Ishikawa (cell line): ENCODE data around the gene CLDN3.

ENCODE experiments used
- CEBPB ChIP-seq: IDR thresholded peaks from 2 replicates; pipeline ENCODE4 v1.6.1; 2012
- CREB1 ChIP-seq: IDR thresholded peaks from 2 replicates; pipeline ENCODE4 v1.6.1; 2012; ENCODE audit warnings: low read depth
- EGR1 ChIP-seq: IDR thresholded peaks from 2 replicates; pipeline ENCODE4 v1.6.1; 2012
- EP300 ChIP-seq: IDR thresholded peaks from 2 replicates; pipeline ENCODE4 v1.6.1; 2012; ENCODE audit warnings: borderline replicate concordance
- FOXM1 ChIP-seq: IDR thresholded peaks from 2 replicates; pipeline ENCODE4 v1.6.1; 2012; ENCODE audit warnings: low read depth, borderline replicate concordance
- MAX ChIP-seq: IDR thresholded peaks from 2 replicates; pipeline ENCODE4 v1.6.1; 2012
- NFIC ChIP-seq: IDR thresholded peaks from 2 replicates; pipeline ENCODE4 v1.6.1; 2012
- RAD21 ChIP-seq: IDR thresholded peaks from 2 replicates; pipeline ENCODE4 v1.6.1; 2012; ENCODE audit warnings: low read depth
- REST ChIP-seq: IDR thresholded peaks from 2 replicates; pipeline ENCODE4 v1.6.1; 2012; ENCODE audit warnings: low read depth, mild to moderate bottlenecking
- TAF1 ChIP-seq: IDR thresholded peaks from 2 replicates; pipeline ENCODE4 v1.6.1; 2012; ENCODE audit warnings: low read depth, mild to moderate bottlenecking
- TCF12 ChIP-seq: IDR thresholded peaks from 2 replicates; pipeline ENCODE4 v1.6.1; 2012; ENCODE audit warnings: low read depth
- TEAD4 ChIP-seq: IDR thresholded peaks from 2 replicates; pipeline ENCODE4 v1.6.1; 2012
- USF1 ChIP-seq: IDR thresholded peaks from 2 replicates; pipeline ENCODE4 v1.6.1; 2012
- YY1 ChIP-seq: IDR thresholded peaks from 2 replicates; pipeline ENCODE4 v1.6.1; 2012; ENCODE audit warnings: low read depth
- ZBTB7A ChIP-seq: IDR thresholded peaks from 2 replicates; pipeline ENCODE4 v1.6.1; 2012; ENCODE audit warnings: low read depth

CLDN3 gene

GRCh38 chr7:73770002-73770859 lies at the start of gene CLDN3:
Gene CLDN3 (minus strand): TSS chr7:73770270. CDS start chr7:73770049, 221 bp downstream.
- no peak for TF ChIP-seq REST
- TF ChIP-seq EP300, result 0 out of 2 replicates have a peak, but pooled peaks have one; percentile 29
- peak; percentile 52; the same call in 1 of the 2 replicates for TF ChIP-seq TAF1
- TF ChIP-seq TCF12, result peak; percentile 40
- TF ChIP-seq FOXM1, result no peak
- peak; percentile 71; the same call in 1 of the 2 replicates for TF ChIP-seq EGR1
- no peak for TF ChIP-seq CREB1
- TF ChIP-seq TEAD4, result 0 out of 2 replicates have a peak, but pooled peaks have one; percentile 17
- TF ChIP-seq USF1, result peak; percentile 74
- peak; percentile 86 for TF ChIP-seq MAX
- peak; percentile 57 for TF ChIP-seq NFIC
- TF ChIP-seq ZBTB7A, result peak; percentile 85
- TF ChIP-seq YY1, result 0 out of 2 replicates have a peak, but pooled peaks have one; percentile 42
- no peak for TF ChIP-seq CEBPB
- TF ChIP-seq RAD21, result no peak; the same call in 1 of the 2 replicates

GRCh38 chr7:73817121-73817520 lies 47.1 kb upstream of the CLDN3 start:
- TF ChIP-seq TEAD4, result no peak
- TF ChIP-seq FOXM1, result no peak
- no peak for TF ChIP-seq YY1
- no peak for TF ChIP-seq MAX
- no peak for TF ChIP-seq REST
- TF ChIP-seq CEBPB, result no peak
- TF ChIP-seq ZBTB7A, result no peak
- TF ChIP-seq TCF12, result no peak
- TF ChIP-seq TAF1, result no peak
- no peak for TF ChIP-seq CREB1
- TF ChIP-seq EP300, result no peak
- no peak for TF ChIP-seq USF1
- TF ChIP-seq NFIC, result no peak
- no peak for TF ChIP-seq RAD21
- TF ChIP-seq EGR1, result no peak

- TF ChIP-seq NFIC (no peak), ZBTB7A (no peak), CEBPB (no peak), REST (no peak), TAF1 (no peak), EGR1 (no peak), MAX (no peak), YY1 (no peak), RAD21 (no peak), EP300 (no peak), TCF12 (no peak), USF1 (no peak), FOXM1 (no peak), CREB1 (no peak), TEAD4 (no peak)
These were observed 45.4 kb upstream of the CLDN3 start for GRCh38 chr7:73815436-73815835.
